ENCODE data around the gene ICE1. TPM values are rescaled to one million over a fixed set of nuclear protein-coding genes. Genes with fewer than 3 reads are reported as not detected.
"Not testable (repeated sequence)": the region's sequence is repeated elsewhere in the genome, so short reads cannot be mapped to it uniquely, and the experiment has no call there.

The ICE1 gene
- total RNA-seq, 3 donors from 2014 or later: 33.1 to 47.7 (median 34.1) TPM

DNA sequence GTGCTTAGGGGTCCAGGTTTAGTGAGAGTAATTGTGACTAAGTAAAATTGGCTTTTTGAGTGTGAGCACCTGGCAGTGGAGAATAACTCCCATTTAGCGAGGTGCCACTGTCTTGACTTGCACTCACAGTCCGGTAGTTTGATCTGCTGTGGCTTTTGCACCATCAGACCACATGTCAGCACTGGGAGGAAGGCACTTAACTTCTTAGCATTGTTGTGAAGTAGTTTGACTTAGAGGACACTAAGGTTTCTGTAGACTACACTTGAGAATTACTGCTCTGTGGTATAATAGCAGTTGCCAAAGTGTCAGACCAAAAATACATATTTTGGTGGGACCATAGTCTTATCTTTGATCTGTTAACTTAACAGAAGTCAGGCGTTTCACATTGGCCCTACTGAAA, 63.6 kb downstream of the ICE1 start:
- no peak for TF ChIP-seq POLR2AphosphoS5 (IDR thresholded peaks at IDR 0.05)
- no peak for TF ChIP-seq CTCF (IDR thresholded peaks at IDR 0.05)
- H3K36me3 ChIP-seq: no peaks in the 10 kb centered on the region
- H3K27ac ChIP-seq: no peak overlapping the region
- DNase-seq (ENCODE audit: low spot score in 2 of 2): no peak
- H3K9me3 ChIP-seq: no peaks in the 10 kb centered on the region
- no peak overlapping the region for H3K4me3 ChIP-seq
- intact Hi-C loops (cut with DNase I; ENCODE audit: low total_unique reads): no loop called here
- H3K27me3 ChIP-seq: no peaks in the 10 kb centered on the region
- H3K4me1 ChIP-seq: no peaks in the 10 kb centered on the region

DNA sequence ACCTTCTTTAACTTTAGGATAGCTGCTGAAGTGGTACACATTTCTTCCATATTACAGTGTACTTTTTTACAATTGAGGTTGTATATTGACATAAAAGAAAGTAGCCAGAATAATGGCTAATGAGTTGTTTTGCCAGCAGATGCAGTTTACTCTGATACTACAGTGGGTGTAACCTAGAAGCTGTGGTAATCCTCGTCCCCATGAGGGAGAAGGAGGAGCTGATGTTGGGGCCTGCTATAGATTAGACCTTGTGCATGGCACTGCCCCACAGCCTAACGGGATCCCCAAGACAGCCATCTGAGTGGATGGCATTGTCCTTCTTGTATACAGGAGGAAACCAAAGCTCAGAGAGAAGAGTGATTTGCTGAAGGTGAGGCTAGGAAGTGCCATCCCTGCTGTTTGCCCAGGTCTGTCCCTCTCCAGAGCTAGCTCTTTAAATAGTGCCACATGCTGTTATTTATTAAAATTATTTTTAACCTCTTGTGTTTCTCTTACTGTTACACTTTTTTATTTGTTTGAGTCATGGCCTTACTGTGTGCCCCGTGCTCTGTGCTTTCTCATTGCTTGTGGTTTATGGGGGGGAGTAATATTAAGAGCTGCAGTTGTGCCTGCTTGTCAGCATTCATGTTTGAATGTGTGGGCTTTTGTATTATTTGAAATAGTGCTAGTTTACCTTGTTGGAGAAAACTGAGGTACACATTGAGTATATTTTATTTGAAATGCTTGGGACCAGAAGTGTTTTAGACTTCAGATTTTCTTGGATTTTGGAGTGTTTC, 65.3 kb downstream of the ICE1 start:
- DNase-seq (ENCODE audit: low spot score in 2 of 2): no peak
- Histone ChIP-seq H3K4me3 (no peak overlapping the region), H3K36me3 (no peaks in the 10 kb centered on the region), H3K9me3 (no peaks in the 10 kb centered on the region), H3K27me3 (no peaks in the 10 kb centered on the region), H3K4me1 (no peaks in the 10 kb centered on the region), H3K27ac (no peak overlapping the region)
- TF ChIP-seq CTCF (IDR thresholded peaks at IDR 0.05) (no peak), POLR2AphosphoS5 (IDR thresholded peaks at IDR 0.05) (no peak), POLR2A (IDR thresholded peaks at IDR 0.05) (no peak)
- intact Hi-C loops (cut with DNase I; ENCODE audit: low total_unique reads): no loop called here

- DNase-seq (ENCODE audit: low spot score in 2 of 2): no peak
- intact Hi-C loops (cut with DNase I; ENCODE audit: low total_unique reads): no loop called here
- Histone ChIP-seq H3K27me3 (no peaks in the 10 kb centered on the region), H3K36me3 (no peaks in the 10 kb centered on the region), H3K27ac (no peak overlapping the region), H3K4me1 (no peaks in the 10 kb centered on the region), H3K9me3 (no peaks in the 10 kb centered on the region), H3K4me3 (no peak overlapping the region)
- TF ChIP-seq POLR2A (IDR thresholded peaks at IDR 0.05): no peak
- TF ChIP-seq POLR2AphosphoS5 (IDR thresholded peaks at IDR 0.05): no peak
- no peak for TF ChIP-seq CTCF (IDR thresholded peaks at IDR 0.05)
Measured at GRCh38 chr5:5490774-5491347, 68.4 kb downstream of the ICE1 start.

DNA sequence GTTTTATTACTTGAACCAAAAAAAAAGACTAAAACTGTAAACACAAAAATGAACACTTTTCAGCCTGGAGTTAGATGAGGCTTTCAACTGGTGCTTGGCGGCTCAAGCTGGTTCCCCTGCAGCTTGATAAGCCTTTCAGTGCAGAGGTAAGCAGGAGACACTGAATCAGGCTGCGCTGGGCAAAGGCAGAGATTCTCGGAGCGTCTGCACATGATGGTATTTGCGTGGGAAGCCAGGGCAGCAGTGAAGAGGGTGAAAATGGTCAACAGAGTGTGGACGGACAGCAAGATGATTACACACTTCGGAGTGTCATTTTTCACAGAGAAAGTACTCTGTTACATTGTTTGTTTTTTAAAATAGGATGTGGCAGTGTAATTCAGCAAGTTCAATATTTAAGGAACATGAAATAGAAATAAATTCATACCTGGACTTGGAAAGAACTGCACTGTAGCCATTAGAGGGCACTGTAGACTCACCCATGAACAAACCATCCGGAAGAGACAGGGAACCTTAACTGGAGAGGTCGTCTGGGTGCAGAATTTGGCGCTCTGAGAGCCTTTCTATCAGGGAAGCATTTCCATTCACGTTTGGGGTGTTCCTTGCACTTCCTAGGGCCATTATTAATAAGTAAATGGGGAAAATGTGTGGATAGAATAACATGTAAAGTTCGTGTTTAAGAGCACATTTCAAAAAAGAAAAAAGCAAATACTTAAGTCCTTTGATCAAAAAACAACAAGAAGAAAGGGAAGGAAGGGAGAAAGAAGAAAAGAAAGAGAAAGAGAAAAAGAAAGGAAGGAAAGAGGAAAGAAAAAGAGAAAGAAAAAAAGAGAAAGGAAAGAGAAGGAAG, 69.8 kb downstream of the ICE1 start:
- H3K27me3 ChIP-seq: no peaks in the 10 kb centered on the region
- H3K9me3 ChIP-seq: no peaks in the 10 kb centered on the region
- no peak overlapping the region for H3K4me3 ChIP-seq
- H3K36me3 ChIP-seq: no peaks in the 10 kb centered on the region
- intact Hi-C loops (cut with DNase I; ENCODE audit: low total_unique reads): no loop called here
- H3K4me1 ChIP-seq: no peaks in the 10 kb centered on the region
- no peak overlapping the region for H3K27ac ChIP-seq
- no peak for DNase-seq (ENCODE audit: low spot score in 2 of 2)
- TF ChIP-seq CTCF (IDR thresholded peaks at IDR 0.05): peak in 2 of 3 donors; percentile 42 to 50
- TF ChIP-seq POLR2AphosphoS5 (IDR thresholded peaks at IDR 0.05): no peak

DNA sequence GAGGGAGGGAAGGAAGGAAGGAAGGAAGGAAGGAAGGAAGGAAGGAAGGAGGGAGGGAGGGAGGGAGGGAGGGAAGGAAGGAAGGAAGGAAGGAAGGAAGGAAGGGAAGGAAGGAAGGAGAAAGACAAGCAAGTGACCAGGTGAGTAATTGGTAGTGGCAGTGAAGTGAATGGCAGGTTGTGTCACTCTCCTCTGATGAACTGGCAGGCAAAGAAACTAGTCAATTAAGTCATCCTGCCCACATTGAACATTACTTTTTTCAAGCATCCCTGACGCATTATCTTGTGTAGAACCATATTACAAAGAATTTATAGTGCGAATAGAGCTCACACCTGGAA, 70.4 kb downstream of the ICE1 start:
- intact Hi-C loops (cut with DNase I; ENCODE audit: low total_unique reads); H3K27ac ChIP-seq; DNase-seq (ENCODE audit: low spot score in 2 of 2); H3K36me3 ChIP-seq; H3K27me3 ChIP-seq; H3K4me1 ChIP-seq; H3K9me3 ChIP-seq; H3K4me3 ChIP-seq: not testable (repeated sequence)
